GM23248 (cell line): ENCODE results near the gene GNPTAB. TPM values are rescaled to one million over a fixed set of nuclear protein-coding genes. Genes with fewer than 3 reads are reported as not detected.

ENCODE experiments used
- DNase-seq: peaks from one replicate; pipeline ENCODE4 v3.0.0-alpha.2; 2015
- H2AFZ ChIP-seq: fragments of 200-600 bp; sonication (generic); 2 replicates; pipeline ENCODE4 v1.6.1; 2016; ENCODE audit warnings: antibody characterized with exemption
- H3F3A ChIP-seq: fragments of 200-600 bp; sonication (generic); 2 replicates; pipeline ENCODE4 v1.6.1; 2016; ENCODE audit warnings: mild to moderate bottlenecking, antibody characterized with exemption, mixed run types; ENCODE audit not compliant: insufficient read depth
- H3K27ac ChIP-seq: fragments of 200-600 bp; sonication (generic); 2 replicates; pipeline ENCODE4 v1.5.1; 2016; ENCODE audit warnings: mild to moderate bottlenecking
- H3K27me3 ChIP-seq: fragments of 200-600 bp; sonication (generic); replicated peaks from 2 replicates; pipeline ENCODE4 v1.6.1; 2016; ENCODE audit warnings: mild to moderate bottlenecking; ENCODE audit not compliant: insufficient read depth
- H3K36me3 ChIP-seq: fragments of 200-600 bp; sonication (generic); 2 replicates; pipeline ENCODE4 v1.6.1; 2016; ENCODE audit warnings: low read depth, mild to moderate bottlenecking
- H3K4me1 ChIP-seq: fragments of 200-600 bp; sonication (generic); 2 replicates; pipeline ENCODE4 v1.6.1; 2016; ENCODE audit warnings: mild to moderate bottlenecking; ENCODE audit not compliant: insufficient read depth
- H3K4me2 ChIP-seq: fragments of 200-600 bp; sonication (generic); one replicate; pipeline ENCODE4 v1.6.1; 2016; ENCODE audit warnings: mild to moderate bottlenecking; ENCODE audit not compliant: unreplicated experiment
- H3K4me3 ChIP-seq: fragments of 200-600 bp; sonication (generic); 2 replicates; pipeline ENCODE4 v1.5.1; 2016; ENCODE audit warnings: mild to moderate bottlenecking
- H3K79me2 ChIP-seq: fragments of 200-600 bp; sonication (generic); 2 replicates; pipeline ENCODE4 v1.6.1; 2016; ENCODE audit warnings: mild to moderate bottlenecking; ENCODE audit not compliant: insufficient read depth
- H3K9ac ChIP-seq: fragments of 200-600 bp; sonication (generic); 2 replicates; pipeline ENCODE4 v1.6.1; 2016; ENCODE audit warnings: mild to moderate bottlenecking
- H3K9me2 ChIP-seq: fragments of 200-600 bp; sonication (generic); 2 replicates; pipeline ENCODE4 v1.6.1; 2016; ENCODE audit warnings: mixed run types, mild to moderate bottlenecking, moderate library complexity; ENCODE audit not compliant: insufficient read depth
- H3K9me3 ChIP-seq: fragments of 200-600 bp; sonication (generic); one replicate; pipeline ENCODE4 v1.6.1; 2017; ENCODE audit warnings: low read depth
- H4K20me1 ChIP-seq: fragments of 200-600 bp; sonication (generic); 2 replicates; pipeline ENCODE4 v1.6.0; 2016; ENCODE audit not compliant: insufficient read depth
- EZH2 ChIP-seq: fragments of 200-600 bp; sonication (generic); IDR thresholded peaks from 2 replicates; pipeline ENCODE4 v1.6.1; 2018; ENCODE audit warnings: antibody characterized with exemption, mild to moderate bottlenecking; ENCODE audit not compliant: insufficient read depth, poor library complexity, severe bottlenecking
- EZH2phosphoT487 ChIP-seq: fragments of 200-600 bp; sonication (generic); IDR thresholded peaks from 2 replicates; pipeline ENCODE4 v1.6.1; 2018; ENCODE audit warnings: antibody characterized with exemption, moderate library complexity, mild to moderate bottlenecking, low read depth; ENCODE audit not compliant: insufficient read depth
- WGBS, 2 experiments: methylation state at CpG; one replicate each; pipeline ENCODE4 v1.1.6; 2015 to 2017; ENCODE audit warnings: low lambda C conversion rate in 2 of 2, low coverage in 1 of 2; ENCODE audit errors: missing lambda C conversion rate in 2 of 2; 5-methylcytosine and 5-hydroxymethylcytosine counted together
- in situ Hi-C: fragments of 300-500 bp; cut with MboI; formaldehyde crosslinking; loops from 2 replicates; pipeline ENCODE4 v1.15.0; 2020
- polyA plus RNA-seq: library from polyadenylated mRNA; unstranded; fragments of >200 nt; fragmentation: Nextera tagmentation; extraction: Ambion mirVana; gene quantifications from 2 replicates; pipeline ENCODE4 v1.2.1, GENCODE V29; 2016
- total RNA-seq: library from RNA; depleted of rRNA; stranded (reverse); fragments of >200 nt; shearing (Covaris generic); gene quantifications from 2 replicates; pipeline ENCODE4 v1.2.3, GENCODE V29; 2014

GNPTAB gene
- total and polyA plus RNA-seq, 2 experiments from 2014 or later, result 20.6 to 23.3 TPM

GRCh38 chr12:101761781-101762180 is 69.0 kb downstream of the GNPTAB start:
- no peak for DNase-seq
- no peaks in the 10 kb centered on the region for H3K9me2 ChIP-seq
- H3K27ac ChIP-seq, result no peak overlapping the region
- no peaks in the 10 kb centered on the region for H3F3A ChIP-seq
- H3K9ac ChIP-seq, result no peak overlapping the region
- TF ChIP-seq EZH2 (no peak), EZH2phosphoT487 (no peak)
- H3K4me2 ChIP-seq, result no peak overlapping the region
- H3K27me3 ChIP-seq, result no peaks in the 10 kb centered on the region
- 94 to 98% methylated on average over 4 of the region's 4 CpGs for WGBS, 2 experiments
- no peaks in the 10 kb centered on the region for H3K4me1 ChIP-seq
- peaks cover 29% of the 10 kb centered on the region for H3K36me3 ChIP-seq
- H2AFZ ChIP-seq, result no peak overlapping the region
- H4K20me1 ChIP-seq, result no peaks in the 10 kb centered on the region
- H3K9me3 ChIP-seq, result no peaks in the 10 kb centered on the region
- no peak overlapping the region for H3K4me3 ChIP-seq
- in situ Hi-C loops, result no loop called here
- H3K79me2 ChIP-seq, result no peaks in the 10 kb centered on the region

DNA sequence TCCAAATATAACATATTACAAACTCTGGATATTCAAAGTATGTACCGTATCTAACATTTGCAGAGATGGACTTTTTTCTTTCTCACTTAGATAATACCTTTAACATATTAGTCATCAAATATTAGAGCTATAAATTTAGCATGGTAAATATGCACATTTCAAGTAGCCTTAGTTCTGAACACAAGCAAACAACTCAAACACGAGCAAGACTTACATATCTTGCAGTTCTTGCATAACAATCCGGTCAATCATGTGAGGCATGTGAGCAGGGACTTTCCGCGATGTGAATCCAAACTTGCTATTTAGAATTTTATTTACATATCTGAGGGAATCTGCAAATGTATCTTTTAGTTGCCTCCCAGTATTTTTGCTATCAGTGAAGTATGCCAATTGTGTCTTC is 69.4 kb downstream of the GNPTAB start:
- Histone ChIP-seq H3K9ac (no peak overlapping the region), H3K9me3 (no peaks in the 10 kb centered on the region), H3K4me2 (no peak overlapping the region), H3K79me2 (no peaks in the 10 kb centered on the region), H4K20me1 (no peaks in the 10 kb centered on the region), H3K4me1 (no peaks in the 10 kb centered on the region), H3K36me3 (peaks cover 31% of the 10 kb centered on the region), H3K27ac (no peak overlapping the region), H3K9me2 (no peaks in the 10 kb centered on the region), H3K27me3 (no peaks in the 10 kb centered on the region), H3K4me3 (no peak overlapping the region), H2AFZ (no peak overlapping the region), H3F3A (no peaks in the 10 kb centered on the region)
- in situ Hi-C loops, result no loop called here
- no peak for DNase-seq
- no peak for TF ChIP-seq EZH2
- no peak for TF ChIP-seq EZH2phosphoT487
- 92 to 97% methylated on average over 5 of the region's 5 CpGs for WGBS, 2 experiments

DNA sequence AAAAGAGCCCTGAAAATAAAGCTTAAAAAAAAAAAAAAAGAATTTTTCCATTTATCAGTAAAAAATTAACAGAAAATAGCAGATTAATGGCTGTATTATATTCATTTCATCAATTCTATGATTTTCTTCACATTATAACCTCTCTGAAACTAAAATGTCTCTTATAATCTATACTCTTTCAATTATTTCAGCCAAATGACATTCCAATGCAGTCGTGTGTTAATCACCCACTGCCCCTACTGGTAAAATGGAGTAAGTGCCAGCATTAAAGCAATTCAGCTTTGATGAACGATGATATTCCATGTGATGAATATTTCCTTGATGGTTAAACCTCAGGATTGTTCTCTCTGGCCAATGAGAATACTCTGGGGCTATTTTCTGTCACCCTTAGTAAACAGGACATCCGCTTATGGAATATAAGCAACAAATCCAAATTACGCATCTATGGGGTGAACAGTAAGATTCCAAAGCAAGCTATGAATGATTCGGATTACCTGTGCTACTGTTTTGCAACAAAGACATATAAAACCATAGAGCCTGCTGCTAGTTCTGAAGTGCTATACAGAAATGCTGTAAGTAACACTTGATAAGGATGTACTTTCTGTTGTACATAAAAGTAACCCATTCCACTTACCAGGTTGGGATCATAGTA is 71.2 kb downstream of the GNPTAB start:
- Histone ChIP-seq H3K27ac (no peak overlapping the region), H3K9me3 (no peaks in the 10 kb centered on the region), H3K4me3 (no peak overlapping the region), H3K9me2 (no peaks in the 10 kb centered on the region; the same call in 1 of the 2 replicates), H3K4me1 (no peaks in the 10 kb centered on the region), H3K79me2 (no peaks in the 10 kb centered on the region), H4K20me1 (0 out of 2 replicates have a peak, but pooled peaks cover 2% of the 10 kb centered on the region), H2AFZ (no peak overlapping the region), H3K36me3 (peaks cover 38% of the 10 kb centered on the region), H3K4me2 (no peak overlapping the region), H3K27me3 (no peaks in the 10 kb centered on the region), H3F3A (no peaks in the 10 kb centered on the region), H3K9ac (no peak overlapping the region)
- 62 to 68% methylated on average over 5 of the region's 5 CpGs for WGBS, 2 experiments
- DNase-seq, result peak; percentile 66
- TF ChIP-seq EZH2, result no peak
- TF ChIP-seq EZH2phosphoT487, result no peak
- in situ Hi-C loops, result no loop called here

DNA sequence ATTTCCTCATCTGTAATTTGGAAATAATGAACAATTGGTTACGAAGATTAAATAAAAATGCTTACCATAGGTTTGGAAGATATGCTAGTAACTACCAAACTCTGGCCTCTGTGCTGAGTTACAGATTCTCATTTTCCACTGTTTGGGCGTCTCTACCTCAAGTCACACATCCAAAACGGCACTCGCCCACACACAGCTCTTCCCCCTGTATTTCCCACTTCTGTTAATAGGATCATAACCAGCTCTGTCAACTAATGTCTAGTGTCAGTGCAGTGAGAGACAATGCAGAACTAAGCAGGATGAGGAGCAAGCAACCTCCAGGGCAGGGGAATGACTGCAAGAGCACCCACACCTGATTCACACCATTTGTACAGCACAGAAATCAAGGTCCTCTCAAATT is 80.6 kb downstream of the GNPTAB start:
- H2AFZ ChIP-seq, result no peak overlapping the region
- H3K9me3 ChIP-seq, result no peaks in the 10 kb centered on the region
- in situ Hi-C loops, result no loop called here
- no peaks in the 10 kb centered on the region for H3K27me3 ChIP-seq
- H3K4me1 ChIP-seq, result no peaks in the 10 kb centered on the region
- peaks cover 40% of the 10 kb centered on the region; the same call in 1 of the 2 replicates for H3K36me3 ChIP-seq
- H3K9me2 ChIP-seq, result no peaks in the 10 kb centered on the region
- no peak overlapping the region for H3K27ac ChIP-seq
- no peaks in the 10 kb centered on the region for H4K20me1 ChIP-seq
- no peak for DNase-seq
- H3K9ac ChIP-seq, result no peak overlapping the region
- no peak overlapping the region for H3K4me3 ChIP-seq
- no peak overlapping the region for H3K4me2 ChIP-seq
- H3K79me2 ChIP-seq, result no peaks in the 10 kb centered on the region
- no peaks in the 10 kb centered on the region for H3F3A ChIP-seq
- 80 to 92% methylated on average over 4 of the region's 4 CpGs for WGBS, 2 experiments
- TF ChIP-seq EZH2phosphoT487, result no peak
- TF ChIP-seq EZH2, result no peak

DNA sequence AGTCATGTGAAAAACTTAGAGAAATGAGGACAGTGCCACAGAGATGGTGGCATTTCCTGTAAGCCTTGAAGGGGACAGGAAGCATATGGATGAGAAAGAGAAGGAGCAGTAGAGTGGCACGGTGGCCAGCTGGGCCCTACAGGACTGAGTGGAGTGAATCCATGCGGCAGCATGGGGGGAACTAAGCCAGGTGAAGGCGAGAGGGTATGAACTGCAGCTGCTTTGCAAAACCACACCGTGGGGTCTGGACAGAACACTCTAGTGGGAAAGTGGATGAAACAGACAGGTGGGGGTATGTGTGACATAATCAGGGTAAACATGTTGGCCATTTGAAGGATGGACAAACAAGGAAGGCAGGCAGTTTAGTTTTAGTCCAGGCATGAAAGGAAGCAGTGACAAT is 81.1 kb downstream of the GNPTAB start:
- TF ChIP-seq EZH2 (no peak), EZH2phosphoT487 (no peak)
- Histone ChIP-seq H3K27ac (no peak overlapping the region), H3K36me3 (peaks cover 43% of the 10 kb centered on the region; the same call in 1 of the 2 replicates), H3K4me1 (no peaks in the 10 kb centered on the region), H3K9me2 (no peaks in the 10 kb centered on the region), H3K79me2 (no peaks in the 10 kb centered on the region), H4K20me1 (no peaks in the 10 kb centered on the region), H3K9me3 (no peaks in the 10 kb centered on the region), H3K4me2 (no peak overlapping the region), H3K4me3 (no peak overlapping the region), H2AFZ (no peak overlapping the region), H3F3A (no peaks in the 10 kb centered on the region), H3K9ac (no peak overlapping the region), H3K27me3 (no peaks in the 10 kb centered on the region)
- in situ Hi-C loops, result no loop called here
- no peak for DNase-seq
- 82 to 87% methylated on average over 4 of the region's 4 CpGs for WGBS, 2 experiments
